Rectal smooth muscle tissue (tissue), 1 donor: ENCODE measurements around the gene OASL.
"Not testable (repeated sequence)": the region's sequence is repeated elsewhere in the genome, so short reads cannot be mapped to it uniquely, and the experiment has no call there.

Source experiments
- H3K27ac ChIP-seq: one replicate; pipeline ENCODE4 v1.7.0; 2013; ENCODE audit warnings: low read depth, low read length, inconsistent platforms
- H3K27me3 ChIP-seq: one replicate; pipeline ENCODE4 v1.7.0; 2013; ENCODE audit warnings: low read length; ENCODE audit not compliant: control insufficient read depth, insufficient read depth
- H3K36me3 ChIP-seq: one replicate; pipeline ENCODE4 v1.7.0; 2013; ENCODE audit warnings: low read length; ENCODE audit not compliant: control insufficient read depth, insufficient read depth
- H3K4me1 ChIP-seq: one replicate; pipeline ENCODE4 v1.7.0; 2013; ENCODE audit warnings: low read length; ENCODE audit not compliant: control insufficient read depth, insufficient read depth
- H3K4me3 ChIP-seq: one replicate; pipeline ENCODE4 v1.7.0; 2013; ENCODE audit warnings: low read length
- H3K9ac ChIP-seq: one replicate; pipeline ENCODE4 v1.7.0; 2013; ENCODE audit warnings: low read length

OASL gene, protein sequence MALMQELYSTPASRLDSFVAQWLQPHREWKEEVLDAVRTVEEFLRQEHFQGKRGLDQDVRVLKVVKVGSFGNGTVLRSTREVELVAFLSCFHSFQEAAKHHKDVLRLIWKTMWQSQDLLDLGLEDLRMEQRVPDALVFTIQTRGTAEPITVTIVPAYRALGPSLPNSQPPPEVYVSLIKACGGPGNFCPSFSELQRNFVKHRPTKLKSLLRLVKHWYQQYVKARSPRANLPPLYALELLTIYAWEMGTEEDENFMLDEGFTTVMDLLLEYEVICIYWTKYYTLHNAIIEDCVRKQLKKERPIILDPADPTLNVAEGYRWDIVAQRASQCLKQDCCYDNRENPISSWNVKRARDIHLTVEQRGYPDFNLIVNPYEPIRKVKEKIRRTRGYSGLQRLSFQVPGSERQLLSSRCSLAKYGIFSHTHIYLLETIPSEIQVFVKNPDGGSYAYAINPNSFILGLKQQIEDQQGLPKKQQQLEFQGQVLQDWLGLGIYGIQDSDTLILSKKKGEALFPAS

DNA sequence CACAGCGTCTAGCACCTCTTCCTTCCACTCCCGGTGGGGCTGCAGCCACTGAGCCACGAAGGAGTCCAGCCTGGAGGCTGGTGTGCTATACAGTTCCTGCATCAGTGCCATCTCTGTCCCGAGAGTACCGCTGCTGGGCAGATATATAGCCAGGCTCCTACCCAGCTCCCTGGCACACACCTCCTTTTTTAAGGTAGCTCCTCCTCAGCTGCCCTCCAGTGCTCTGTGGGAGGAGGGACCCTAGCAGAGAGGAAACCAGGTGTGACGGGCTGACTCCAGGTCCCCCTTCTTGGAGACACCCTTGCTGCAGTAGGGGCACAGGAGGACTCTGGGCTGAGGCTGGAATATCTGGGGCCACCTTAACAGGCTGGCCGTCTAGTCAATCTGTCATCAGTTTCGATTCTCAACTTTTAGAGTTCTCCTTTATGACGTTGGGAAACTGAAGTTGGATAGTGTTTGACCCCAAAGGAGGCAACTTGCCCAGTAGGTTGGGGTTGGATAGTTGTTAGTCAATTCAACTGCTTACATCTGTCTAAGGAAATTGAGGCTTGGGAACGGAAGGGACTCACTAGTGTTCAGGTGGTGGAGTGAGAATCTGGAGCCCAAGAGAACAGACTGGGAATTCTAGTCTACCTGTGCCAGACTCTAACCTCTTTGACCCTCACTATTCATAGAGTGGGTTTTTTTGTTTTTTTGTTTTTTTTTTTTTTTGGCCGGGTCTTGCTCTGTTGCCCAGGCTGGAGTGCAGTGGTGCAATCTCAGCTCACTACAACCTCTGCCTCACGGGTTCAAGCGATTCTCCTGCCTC lies at the start of gene OASL:
TSS of gene OASL (minus strand) at position 386 of the 808 bp plus-strand sequence. CDS start at position 111, 275 bp downstream.
- H3K36me3 ChIP-seq: no peaks in the 10 kb centered on the region
- H3K27ac ChIP-seq: no peak within 1 kb of the TSS
- no peaks in the 10 kb centered on the region for H3K4me1 ChIP-seq
- no peak within 1 kb of the TSS for H3K9ac ChIP-seq
- peak within 1 kb of the TSS; percentile 72 for H3K4me3 ChIP-seq
- no peaks in the 10 kb centered on the region for H3K27me3 ChIP-seq

DNA sequence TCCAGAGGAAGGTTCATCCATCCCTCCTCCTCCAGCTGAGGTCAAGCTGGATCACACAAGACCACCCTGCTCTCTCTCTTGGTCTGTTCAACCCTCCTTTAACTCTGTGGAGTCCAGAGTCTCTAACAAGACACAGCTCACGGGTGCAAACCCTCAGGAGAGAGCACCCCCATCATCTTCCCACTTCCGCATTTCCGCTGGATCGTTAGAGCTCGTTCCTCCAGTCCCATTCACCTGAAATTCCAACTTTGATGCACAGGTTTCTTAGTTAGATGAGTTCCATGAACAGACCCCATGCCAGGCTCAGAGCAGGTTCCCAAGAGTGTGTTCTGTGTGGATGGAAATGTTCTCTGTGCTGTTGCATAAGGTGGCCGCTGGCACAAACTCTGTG lies 49.1 kb upstream of the OASL start:
- no peak overlapping the region for H3K9ac ChIP-seq
- no peaks in the 10 kb centered on the region for H3K4me1 ChIP-seq
- no peak overlapping the region for H3K4me3 ChIP-seq

DNA sequence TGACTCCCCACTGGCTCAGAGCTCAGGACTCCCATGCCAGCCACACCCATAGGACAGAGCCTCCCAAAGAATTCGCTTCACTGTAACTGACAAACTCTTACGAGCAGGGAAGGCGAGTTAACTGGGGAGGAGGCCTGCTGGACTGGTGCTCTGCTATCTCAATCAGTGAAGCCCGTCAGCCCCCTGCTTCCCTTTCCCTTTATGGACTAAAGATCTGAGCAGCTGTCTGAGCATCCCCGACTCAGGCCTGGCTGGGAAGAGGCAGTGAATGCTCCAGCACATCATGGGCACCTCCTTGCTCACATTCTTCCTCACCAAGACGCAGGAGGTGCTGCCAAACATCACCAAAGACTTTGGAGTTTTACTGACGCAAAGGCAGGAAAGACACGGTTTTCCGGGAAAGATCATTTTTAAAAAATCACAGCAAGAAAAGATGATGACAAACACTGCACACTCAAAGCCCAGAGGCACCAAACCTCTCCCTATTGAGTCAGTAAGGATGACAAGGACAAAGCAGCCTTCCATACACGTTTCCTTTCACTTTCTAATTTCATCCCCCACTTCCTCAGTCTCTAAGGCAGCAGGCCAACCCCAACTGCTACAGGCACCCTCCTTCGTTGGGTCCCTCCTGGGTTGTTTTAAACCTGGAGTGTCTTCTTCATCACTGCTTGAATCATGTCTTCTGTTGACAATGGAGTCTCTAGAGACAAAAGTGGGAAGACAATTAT lies 48.6 kb upstream of the OASL start:
- Histone ChIP-seq H3K27me3 (no peaks in the 10 kb centered on the region), H3K27ac (no peak overlapping the region), H3K4me1 (no peaks in the 10 kb centered on the region), H3K9ac (no peak overlapping the region), H3K4me3 (no peak overlapping the region), H3K36me3 (no peaks in the 10 kb centered on the region)

More for the DNA sequence above, 49.1 kb upstream of the OASL start:
- Histone ChIP-seq H3K36me3 (no peaks in the 10 kb centered on the region), H3K27me3 (no peaks in the 10 kb centered on the region), H3K27ac (no peak overlapping the region)

DNA sequence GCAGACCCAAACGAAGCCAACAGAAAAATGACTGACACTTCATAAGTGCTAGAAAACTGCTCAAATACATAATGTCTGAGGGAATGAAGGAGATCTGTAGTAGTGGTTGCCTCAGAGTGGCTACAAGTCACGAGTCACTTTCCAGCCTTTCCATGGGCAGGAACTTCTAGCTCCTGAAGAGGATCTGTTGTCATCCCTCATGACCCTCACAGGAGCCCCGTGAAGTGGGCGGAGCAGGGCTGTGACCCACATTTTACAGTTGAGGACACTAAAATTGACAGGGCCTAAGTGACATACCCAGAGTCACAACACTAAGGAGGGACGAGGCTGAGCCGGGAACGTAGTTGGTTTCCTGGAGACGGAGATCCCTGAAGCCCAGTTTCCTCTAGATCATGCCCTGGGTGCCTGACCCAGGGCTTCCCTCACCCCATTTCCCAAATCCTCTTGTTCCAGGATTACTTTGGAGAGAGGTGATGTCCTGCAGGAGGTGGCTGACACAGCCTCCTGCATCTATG lies 47.8 kb upstream of the OASL start:
- H3K36me3 ChIP-seq: no peaks in the 10 kb centered on the region
- H3K4me3 ChIP-seq: no peak overlapping the region
- no peaks in the 10 kb centered on the region for H3K27me3 ChIP-seq
- no peaks in the 10 kb centered on the region for H3K4me1 ChIP-seq
- no peak overlapping the region for H3K27ac ChIP-seq
- no peak overlapping the region for H3K9ac ChIP-seq

DNA sequence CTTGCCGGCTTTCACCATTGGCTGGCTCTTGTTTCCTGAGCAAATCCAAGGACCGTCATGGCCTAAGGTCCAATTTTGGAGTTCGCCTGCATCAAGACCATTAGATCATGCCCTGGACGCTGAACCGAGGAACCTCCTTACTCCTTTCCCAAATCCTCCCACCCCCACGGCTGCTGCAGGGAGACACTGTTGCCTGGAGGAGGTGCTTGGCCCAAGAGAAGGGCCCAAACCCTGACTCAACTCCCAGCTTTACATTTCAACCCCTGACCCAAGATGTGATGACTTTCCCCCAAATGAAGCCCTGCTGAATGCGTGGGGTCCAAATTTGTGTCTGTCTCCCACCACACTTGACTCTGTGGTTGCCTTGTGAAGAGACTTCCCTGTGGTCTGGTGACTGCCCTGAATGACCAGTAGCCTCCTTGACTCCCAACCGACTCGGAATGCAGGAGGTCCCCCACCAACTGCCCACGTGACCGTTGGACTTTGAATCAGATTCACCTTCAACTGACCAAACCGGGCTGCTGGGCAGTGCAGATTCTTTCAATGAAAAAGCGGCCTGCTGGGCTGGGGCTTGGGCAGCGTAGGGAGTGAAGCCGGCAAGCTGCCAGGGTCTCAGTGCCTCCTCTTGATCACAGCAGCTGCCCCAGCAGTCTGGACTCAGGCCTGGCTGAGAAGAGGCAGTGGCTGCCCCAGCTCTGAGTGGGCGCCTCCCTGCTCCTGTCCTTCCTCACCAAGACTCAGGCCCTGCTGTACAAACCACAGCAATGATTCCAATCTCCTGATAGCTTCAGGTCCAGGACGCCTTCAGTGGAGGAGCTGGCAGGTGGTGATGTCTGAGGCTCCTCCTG lies 46.7 kb upstream of the OASL start:
- Histone ChIP-seq H3K4me1 (no peaks in the 10 kb centered on the region), H3K27ac (no peak overlapping the region), H3K27me3 (no peaks in the 10 kb centered on the region), H3K9ac (no peak overlapping the region), H3K36me3 (no peaks in the 10 kb centered on the region), H3K4me3 (no peak overlapping the region)

DNA sequence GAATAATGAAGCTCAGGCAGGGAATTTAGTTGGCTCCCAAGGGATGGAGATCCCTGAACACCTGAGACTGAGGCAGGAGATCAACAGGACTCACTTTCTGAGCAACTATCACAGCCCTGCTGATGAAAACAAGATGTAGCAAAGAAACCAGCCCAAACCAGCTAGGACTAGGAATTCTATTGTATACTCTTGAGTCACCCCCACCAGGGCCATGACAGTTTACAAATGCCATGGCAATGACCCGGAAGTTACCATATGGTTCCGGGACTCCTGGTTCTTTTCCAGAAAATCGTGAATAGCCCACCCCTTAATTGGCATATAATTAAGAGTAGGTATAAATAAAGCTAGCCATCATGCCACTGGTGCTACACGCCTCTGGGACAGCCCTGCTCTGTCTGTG lies 46.0 kb upstream of the OASL start:
- no peaks in the 10 kb centered on the region for H3K4me1 ChIP-seq
- no peak overlapping the region for H3K9ac ChIP-seq
- no peaks in the 10 kb centered on the region for H3K36me3 ChIP-seq
- H3K27me3 ChIP-seq: no peaks in the 10 kb centered on the region
- H3K27ac ChIP-seq: no peak overlapping the region
- no peak overlapping the region for H3K4me3 ChIP-seq

DNA sequence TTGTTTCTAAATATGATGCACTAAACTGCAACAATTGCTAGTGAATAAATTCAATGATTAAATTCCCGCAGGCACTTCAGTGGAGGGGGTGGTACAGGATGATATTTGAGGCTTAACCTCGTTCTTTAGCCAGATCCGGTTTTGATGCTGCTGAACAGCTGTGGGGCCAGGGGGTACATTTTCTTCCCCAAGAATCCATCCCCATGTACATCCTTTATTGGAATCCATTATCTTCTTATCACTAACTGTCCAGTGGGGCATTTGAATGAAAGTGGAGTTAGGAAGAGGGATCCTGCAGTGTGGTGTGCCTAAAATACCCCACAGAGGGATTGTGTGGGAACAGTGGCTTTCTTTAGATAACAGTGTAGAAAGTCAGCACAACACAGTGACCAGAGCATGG lies 45.2 kb upstream of the OASL start:
- H3K4me1 ChIP-seq: no peaks in the 10 kb centered on the region
- no peak overlapping the region for H3K27ac ChIP-seq
- H3K4me3 ChIP-seq: no peak overlapping the region
- H3K27me3 ChIP-seq: no peaks in the 10 kb centered on the region
- H3K9ac ChIP-seq: no peak overlapping the region
- no peaks in the 10 kb centered on the region for H3K36me3 ChIP-seq

DNA sequence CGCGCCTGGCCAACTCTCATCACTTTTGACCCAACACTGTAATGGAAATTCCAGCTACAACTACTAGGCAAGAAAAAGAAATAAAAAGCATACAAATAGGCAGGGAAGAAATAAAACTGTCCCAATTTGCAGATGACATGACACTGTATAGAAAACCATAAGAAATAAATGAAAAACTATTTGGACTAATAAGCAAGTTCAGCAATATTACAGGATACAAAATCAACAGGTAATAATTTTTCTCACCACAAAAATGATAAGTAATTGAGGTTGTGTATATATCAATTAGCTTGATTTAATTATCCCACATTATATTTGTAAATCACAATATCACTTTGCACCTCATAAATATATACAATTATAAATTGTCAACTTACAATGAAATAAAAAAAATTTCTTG lies 41.9 kb upstream of the OASL start:
- Histone ChIP-seq H3K4me3 (no peak overlapping the region), H3K9ac (no peak overlapping the region), H3K4me1 (no peaks in the 10 kb centered on the region), H3K36me3 (no peaks in the 10 kb centered on the region), H3K27me3 (no peaks in the 10 kb centered on the region), H3K27ac (no peak overlapping the region)

DNA sequence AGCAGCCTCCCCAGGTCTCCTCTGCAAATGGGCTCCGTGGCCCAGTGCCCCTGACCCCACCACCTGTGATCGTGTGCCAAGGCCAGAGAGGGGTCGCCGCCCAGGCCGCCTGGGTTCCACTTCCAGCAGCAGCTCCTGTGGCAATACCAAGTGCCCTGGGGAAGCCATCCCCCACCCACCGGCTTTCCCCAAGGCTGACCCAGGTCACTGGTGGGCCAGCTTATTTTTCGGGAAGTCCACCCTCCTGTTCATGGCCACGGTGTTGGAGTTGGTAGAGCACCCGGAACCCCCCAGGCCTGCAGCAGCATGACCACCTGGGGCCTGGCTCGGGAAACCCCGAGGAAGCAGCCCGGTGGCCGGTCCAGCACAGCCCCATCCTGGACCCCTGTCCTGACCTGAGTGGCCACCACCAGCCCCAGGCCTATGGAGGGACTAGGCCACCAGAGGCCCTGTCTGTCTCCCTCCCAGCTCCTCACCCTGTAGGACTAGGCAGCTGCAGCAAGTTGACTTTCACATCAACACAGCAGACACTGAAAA lies 40.8 kb upstream of the OASL start:
- Histone ChIP-seq H3K4me3 (no peak overlapping the region), H3K9ac (no peak overlapping the region), H3K36me3 (no peaks in the 10 kb centered on the region), H3K27ac (no peak overlapping the region), H3K4me1 (no peaks in the 10 kb centered on the region), H3K27me3 (no peaks in the 10 kb centered on the region)

DNA sequence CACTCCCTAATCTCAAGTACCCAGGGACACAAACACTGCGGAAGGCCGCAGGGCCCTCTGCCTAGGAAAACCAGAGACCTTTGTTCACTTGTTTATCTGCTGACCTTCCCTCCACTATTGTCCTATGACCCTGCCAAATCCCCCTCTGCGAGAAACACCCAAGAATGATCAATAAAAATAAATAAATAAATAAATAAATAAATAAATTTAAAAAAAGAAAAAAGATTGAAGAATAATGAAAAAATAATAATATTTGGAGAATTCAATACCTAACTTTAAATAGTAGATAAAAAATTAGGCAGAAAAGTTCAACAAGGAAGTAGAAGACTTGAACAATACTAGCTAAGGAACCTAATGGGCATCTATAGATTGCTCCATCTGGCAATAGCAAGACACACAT lies 38.4 kb upstream of the OASL start:
- not testable (repeated sequence) for H3K27ac ChIP-seq, H3K9ac ChIP-seq, H3K36me3 ChIP-seq, H3K4me1 ChIP-seq, H3K4me3 ChIP-seq, H3K27me3 ChIP-seq

DNA sequence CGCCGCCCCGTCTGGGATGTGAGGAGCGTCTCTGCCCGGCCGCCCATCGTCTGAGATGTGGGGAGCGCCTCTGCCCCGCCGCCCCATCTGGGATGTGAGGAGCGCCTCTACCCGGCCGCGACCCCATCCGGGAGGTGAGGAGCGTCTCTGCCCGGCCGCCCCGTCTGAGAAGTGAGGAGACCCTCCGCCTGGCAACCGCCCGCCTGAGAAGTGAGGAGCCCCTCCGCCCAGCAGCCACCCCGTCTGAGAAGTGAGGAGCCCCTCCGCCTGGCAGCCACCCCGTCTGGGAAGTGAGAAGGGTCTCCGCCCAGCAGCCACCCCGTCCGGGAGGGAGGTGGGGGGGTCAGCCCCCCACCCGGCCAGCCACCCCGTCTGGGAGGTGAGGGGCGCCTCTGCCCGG lies 36.9 kb upstream of the OASL start:
- not testable (repeated sequence) for H3K4me3 ChIP-seq, H3K9ac ChIP-seq, H3K4me1 ChIP-seq, H3K27me3 ChIP-seq, H3K36me3 ChIP-seq, H3K27ac ChIP-seq
